Natural killer cell (primary cell): ENCODE data around the gene SPRY1. TPM values are rescaled to one million over a fixed set of nuclear protein-coding genes. Genes with fewer than 3 reads are reported as not detected.

Experiments
- ATAC-seq, 3 donors: fragments of 150-1000 bp in 2 of 3; fragments of 200-7000 bp in 1 of 3; cut with Tn5 transposase; 1 replicate in 1 of 3; 2 replicates in 2 of 3; pipeline ENCODE4 v1.10.0; 2021; ENCODE audit warnings: mild to moderate bottlenecking in 2 of 3, moderate library complexity in 2 of 3
- DNase-seq, 2 donors: peaks; one replicate each; pipeline versions ENCODE4 v3.0.0 to v3.0.0-alpha.2; 2013 to 2021; ENCODE audit warnings: mixed read lengths in 1 of 2
- H3K27ac ChIP-seq: one replicate; pipeline ENCODE4 v1.5.1; 2013; ENCODE audit warnings: mild to moderate bottlenecking, low read length
- H3K27me3 ChIP-seq: one replicate; pipeline ENCODE4 v1.6.1; 2013; ENCODE audit warnings: low read length; ENCODE audit not compliant: control insufficient read depth, insufficient read depth
- H3K36me3 ChIP-seq: one replicate; pipeline ENCODE4 v1.6.1; 2013; ENCODE audit warnings: low read length; ENCODE audit not compliant: control insufficient read depth, insufficient read depth
- H3K4me1 ChIP-seq: one replicate; pipeline ENCODE4 v1.6.1; 2013; ENCODE audit warnings: low read length; ENCODE audit not compliant: control insufficient read depth, insufficient read depth
- H3K4me3 ChIP-seq: one replicate; pipeline ENCODE4 v1.5.1; 2013; ENCODE audit warnings: low read length
- H3K9me3 ChIP-seq: one replicate; pipeline ENCODE4 v1.6.1; 2013; ENCODE audit warnings: low read length; ENCODE audit not compliant: control insufficient read depth, insufficient read depth
- H3K27ac Mint-ChIP-seq, 2 donors: one replicate each; pipeline ENCODE4 v1.8.0; 2022; ENCODE audit warnings: mild to moderate bottlenecking in 2 of 2, mixed read lengths in 2 of 2, moderate library complexity in 1 of 2
- H3K27me3 Mint-ChIP-seq, 2 donors: one replicate each; pipeline ENCODE4 v1.8.0; 2022; ENCODE audit warnings: low read depth in 2 of 2, mixed read lengths in 2 of 2
- H3K36me3 Mint-ChIP-seq: one replicate; pipeline ENCODE4 v1.8.0; 2022; ENCODE audit warnings: mixed read lengths
- H3K4me1 Mint-ChIP-seq, 2 donors: one replicate each; pipeline ENCODE4 v1.8.0; 2022; ENCODE audit warnings: mixed read lengths in 2 of 2
- H3K4me3 Mint-ChIP-seq: one replicate; pipeline ENCODE4 v1.8.0; 2022; ENCODE audit warnings: mild to moderate bottlenecking, moderate library complexity, mixed read lengths
- H3K9me3 Mint-ChIP-seq, 2 donors: one replicate each; pipeline ENCODE4 v1.8.0; 2022; ENCODE audit warnings: mixed read lengths in 2 of 2
- WGBS: methylation state at CpG from one replicate; pipeline ENCODE4 v1.1.7; 2013; ENCODE audit warnings: missing lambda C conversion rate; ENCODE audit not compliant: insufficient coverage; 5-methylcytosine and 5-hydroxymethylcytosine counted together
- intact Hi-C: fragments of 100-400 bp; cut with micrococcal nuclease; formaldehyde crosslinking; loops from one replicate; pipeline ENCODE4 v1.14.2; 2022
- total RNA-seq, 4 donors: library from RNA; stranded (reverse); fragments of 120-200 nt in 1 of 4; gene quantifications; one replicate each; pipeline versions ENCODE4 v1.2.3 to v1.2.4, GENCODE V29; 2013 to 2022
- TF ChIP-seq, protein P1 (sequence below): fragments of 200-600 bp; IDR thresholded peaks from one replicate; pipeline ENCODE4 v1.8.0; 2022; ENCODE audit warnings: antibody characterized with exemption

SPRY1 gene
- total RNA-seq, 3 donors from 2014 or later (not counting 1 experiment from before 2014, with no cell fraction given), result 8.7 to 9.8 (median 9.5) TPM

- DNase-seq, result no peak
- intact Hi-C loops, result no loop called here
- Mint-ChIP-seq H3K4me1 (peaks cover 11 to 17% of the 10 kb centered on the region in 2 donors), H3K27me3 (peaks cover 3 to 8% of the 10 kb centered on the region in 2 donors), H3K27ac (no peak overlapping the region), H3K36me3 (no peaks in the 10 kb centered on the region), H3K4me3 (no peak overlapping the region), H3K9me3 (no peaks in the 10 kb centered on the region)
- Histone ChIP-seq H3K27me3 (no peaks in the 10 kb centered on the region), H3K4me3 (no peak overlapping the region), H3K27ac (no peak overlapping the region), H3K9me3 (no peaks in the 10 kb centered on the region), H3K4me1 (no peaks in the 10 kb centered on the region), H3K36me3 (no peaks in the 10 kb centered on the region)
- ATAC-seq, result no peak
- WGBS, result 69% methylated on average over 7 of the region's 7 CpGs
- TF ChIP-seq, protein P1, sequence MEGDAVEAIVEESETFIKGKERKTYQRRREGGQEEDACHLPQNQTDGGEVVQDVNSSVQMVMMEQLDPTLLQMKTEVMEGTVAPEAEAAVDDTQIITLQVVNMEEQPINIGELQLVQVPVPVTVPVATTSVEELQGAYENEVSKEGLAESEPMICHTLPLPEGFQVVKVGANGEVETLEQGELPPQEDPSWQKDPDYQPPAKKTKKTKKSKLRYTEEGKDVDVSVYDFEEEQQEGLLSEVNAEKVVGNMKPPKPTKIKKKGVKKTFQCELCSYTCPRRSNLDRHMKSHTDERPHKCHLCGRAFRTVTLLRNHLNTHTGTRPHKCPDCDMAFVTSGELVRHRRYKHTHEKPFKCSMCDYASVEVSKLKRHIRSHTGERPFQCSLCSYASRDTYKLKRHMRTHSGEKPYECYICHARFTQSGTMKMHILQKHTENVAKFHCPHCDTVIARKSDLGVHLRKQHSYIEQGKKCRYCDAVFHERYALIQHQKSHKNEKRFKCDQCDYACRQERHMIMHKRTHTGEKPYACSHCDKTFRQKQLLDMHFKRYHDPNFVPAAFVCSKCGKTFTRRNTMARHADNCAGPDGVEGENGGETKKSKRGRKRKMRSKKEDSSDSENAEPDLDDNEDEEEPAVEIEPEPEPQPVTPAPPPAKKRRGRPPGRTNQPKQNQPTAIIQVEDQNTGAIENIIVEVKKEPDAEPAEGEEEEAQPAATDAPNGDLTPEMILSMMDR, result no peak
Observed at GRCh38 chr4:123349421-123350190, 47.0 kb upstream of the SPRY1 start.

DNA sequence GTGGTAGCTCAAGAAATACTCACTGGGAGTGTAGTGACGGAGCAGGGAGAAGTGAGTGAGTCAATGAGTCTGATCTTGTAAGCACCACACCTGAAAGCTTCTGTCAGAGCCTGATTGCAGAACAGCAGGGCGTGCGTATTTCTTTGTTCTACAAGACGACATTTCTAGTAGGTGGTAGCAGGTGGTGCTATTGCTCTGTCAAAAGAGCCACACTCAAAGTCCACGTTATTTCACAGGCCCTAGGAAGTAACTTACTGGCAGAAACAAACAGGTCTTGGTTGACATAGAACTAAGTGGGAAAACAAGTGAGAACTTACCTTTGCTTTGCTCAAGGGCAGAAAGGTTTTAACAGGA, 46.4 kb upstream of the SPRY1 start:
- Mint-ChIP-seq H3K27ac (no peak overlapping the region), H3K4me3 (no peak overlapping the region), H3K9me3 (no peaks in the 10 kb centered on the region), H3K27me3 (peaks cover 3 to 8% of the 10 kb centered on the region in 2 donors), H3K4me1 (peaks cover 11 to 17% of the 10 kb centered on the region in 2 donors), H3K36me3 (no peaks in the 10 kb centered on the region)
- H3K9me3 ChIP-seq, result no peaks in the 10 kb centered on the region
- intact Hi-C loops, result no loop called here
- TF ChIP-seq, protein P1, result no peak
- peak in 1 of 2 donors; percentile 14 for DNase-seq
- H3K4me1 ChIP-seq, result no peaks in the 10 kb centered on the region
- no peak overlapping the region for H3K27ac ChIP-seq
- no peaks in the 10 kb centered on the region for H3K27me3 ChIP-seq
- no peak for ATAC-seq
- no peak overlapping the region for H3K4me3 ChIP-seq
- H3K36me3 ChIP-seq, result no peaks in the 10 kb centered on the region
- whole genome bisulfite sequencing, result 67% methylated on average over 5 of the region's 5 CpGs

GRCh38 chr4:123350726-123351125, 45.9 kb upstream of the SPRY1 start:
- Mint-ChIP-seq H3K4me3 (no peak overlapping the region), H3K9me3 (no peaks in the 10 kb centered on the region), H3K27ac (no peak overlapping the region), H3K4me1 (peaks cover 11 to 17% of the 10 kb centered on the region in 2 donors), H3K27me3 (peaks cover 3 to 8% of the 10 kb centered on the region in 2 donors), H3K36me3 (no peaks in the 10 kb centered on the region)
- no peaks in the 10 kb centered on the region for H3K36me3 ChIP-seq
- no peak overlapping the region for H3K27ac ChIP-seq
- H3K27me3 ChIP-seq, result no peaks in the 10 kb centered on the region
- no peak overlapping the region for H3K4me3 ChIP-seq
- H3K4me1 ChIP-seq, result no peaks in the 10 kb centered on the region
- no peaks in the 10 kb centered on the region for H3K9me3 ChIP-seq
- no peak for ATAC-seq
- intact Hi-C loops, result no loop called here
- TF ChIP-seq, protein P1, result no peak
- DNase-seq, result no peak
- 91% methylated on average over 6 of the region's 6 CpGs for WGBS

DNA sequence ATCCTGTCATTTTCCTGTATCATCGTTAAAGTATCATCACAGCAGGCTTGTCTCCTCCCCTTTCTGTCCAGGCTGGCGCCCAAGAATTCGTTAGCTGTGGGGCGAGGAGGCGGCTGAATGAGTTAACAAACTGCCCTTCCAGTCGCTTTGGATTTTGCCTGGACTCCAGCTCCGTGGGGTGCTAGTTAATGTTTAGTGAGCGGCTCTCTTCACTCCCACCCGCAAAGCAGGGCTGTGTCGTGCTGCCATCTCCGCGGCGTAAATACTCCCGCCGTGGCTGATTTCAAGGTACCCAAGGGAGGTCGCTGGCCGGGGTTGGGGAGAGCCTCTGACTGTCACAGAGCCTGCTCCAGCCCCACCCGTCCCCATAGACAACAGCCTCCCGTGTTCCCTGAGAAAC, 44.9 kb upstream of the SPRY1 start:
- Histone ChIP-seq H3K4me3 (no peak overlapping the region), H3K9me3 (no peaks in the 10 kb centered on the region), H3K36me3 (no peaks in the 10 kb centered on the region), H3K4me1 (no peaks in the 10 kb centered on the region), H3K27ac (no peak overlapping the region), H3K27me3 (no peaks in the 10 kb centered on the region)
- no peak for ATAC-seq
- Mint-ChIP-seq H3K9me3 (no peaks in the 10 kb centered on the region), H3K4me1 (peaks cover 11 to 17% of the 10 kb centered on the region in 2 donors), H3K4me3 (no peak overlapping the region), H3K27me3 (peaks cover 0 to 2% of the 10 kb centered on the region in 2 donors), H3K27ac (no peak overlapping the region), H3K36me3 (no peaks in the 10 kb centered on the region)
- intact Hi-C loops, result no loop called here
- DNase-seq, result no peak
- 98% methylated on average over 19 of the region's 19 CpGs for WGBS
- TF ChIP-seq, protein P1, result no peak
